Activated CD4-positive, alpha-beta memory T cell treated with anti-CD3 and anti-CD28 coated beads for 36 hours (primary cell): ENCODE results near the gene DCUN1D1. TPM values are rescaled to one million over a fixed set of nuclear protein-coding genes. Genes with fewer than 3 reads are reported as not detected.

Experiments used
- total RNA-seq, 2 experiments: library from RNA; stranded (reverse); gene quantifications; one replicate each; pipeline ENCODE4 v1.2.3, GENCODE V29; 2021

The DCUN1D1 gene
- total RNA-seq, 2 experiments from 2014 or later: 47.5 to 53.5 TPM

Other genes with a start within 250 kb of the DCUN1D1 start
- gene ATP11B, start 187.0 kb downstream of the DCUN1D1 start, total RNA-seq: 10 to 100 TPM; 93.9 to 96.0 TPM
- gene MCCC1, start 119.0 kb upstream of the DCUN1D1 start, total RNA-seq: 10 to 100 TPM; 28.4 to 29.7 TPM
- 1 to 10 TPM; 7.9 to 8.0 TPM for gene LAMP3, start 182.2 kb upstream of the DCUN1D1 start, total RNA-seq